ENCODE measurements around the gene ZDHHC7.

GRCh38 chr16:85057212-85057889 is 46.0 kb upstream of the ZDHHC7 start:
- no peak for TF ChIP-seq POLR2AphosphoS5 (IDR thresholded peaks at IDR 0.05)
- peak in 1 of 4 experiments; percentile 13 for TF ChIP-seq CTCF (IDR thresholded peaks at IDR 0.05)
- no peak for TF ChIP-seq POLR2A (IDR thresholded peaks at IDR 0.05)
